Activated T-cell treated with anti-CD3 and anti-CD28 coated beads, Interleukin-2, amount 50 U/mL, for 72 hours (primary cell): ENCODE results near the gene FOXL1. TPM values are rescaled to one million over a fixed set of nuclear protein-coding genes. Genes with fewer than 3 reads are reported as not detected.
"Not testable (repeated sequence)": the region's sequence is repeated elsewhere in the genome, so short reads cannot be mapped to it uniquely, and the experiment has no call there.

Experiments
- ATAC-seq, 2 donors: fragments of 150-1000 bp; cut with Tn5 transposase; replicated peaks in 1 of 2; 2 replicates each; pipeline ENCODE4 v1.10.0; 2021; ENCODE audit warnings: moderate library complexity in 2 of 2, mild to moderate bottlenecking in 1 of 2
- DNase-seq, 2 donors: peaks; one replicate each; pipeline ENCODE4 v3.0.0; 2021 to 2022; ENCODE audit warnings: mixed read lengths in 1 of 2
- H3K27ac Mint-ChIP-seq: one replicate; pipeline ENCODE4 v1.8.0; 2022; ENCODE audit warnings: mild to moderate bottlenecking, moderate library complexity, mixed read lengths
- H3K27me3 Mint-ChIP-seq: one replicate; pipeline ENCODE4 v1.8.0; 2022; ENCODE audit warnings: low read depth, mixed read lengths
- H3K36me3 Mint-ChIP-seq, 2 donors: one replicate each; pipeline ENCODE4 v1.8.0; 2022; ENCODE audit warnings: mixed read lengths in 2 of 2, mild to moderate bottlenecking in 1 of 2; ENCODE audit not compliant: insufficient read depth in 2 of 2
- H3K4me1 Mint-ChIP-seq: one replicate; pipeline ENCODE4 v1.8.0; 2022; ENCODE audit warnings: low read depth, mixed read lengths
- H3K4me3 Mint-ChIP-seq, 2 donors: one replicate each; pipeline ENCODE4 v1.8.0; 2022; ENCODE audit warnings: mild to moderate bottlenecking in 2 of 2, mixed read lengths in 2 of 2, moderate library complexity in 2 of 2
- H3K9me3 Mint-ChIP-seq, 2 donors: one replicate each; pipeline ENCODE4 v1.8.0; 2022; ENCODE audit warnings: mixed read lengths in 2 of 2
- total RNA-seq, 2 donors: library from RNA; stranded (reverse); gene quantifications; one replicate each; pipeline ENCODE4 v1.2.3, GENCODE V29; 2022

The FOXL1 gene
- total RNA-seq, 2 donors from 2014 or later = 0.07 TPM; not detected in 1

- Mint-ChIP-seq H3K4me1 (no peaks in the 10 kb centered on the region), H3K36me3 (no peaks in the 10 kb centered on the region), H3K27ac (no peak overlapping the region), H3K9me3 (no peaks in the 10 kb centered on the region), H3K27me3 (peaks cover 26% of the 10 kb centered on the region), H3K4me3 (no peak overlapping the region)
- DNase-seq (no peak), ATAC-seq (no peak)
These were observed 6.7 kb downstream of the FOXL1 start for GRCh38 chr16:86584726-86585721.

DNA sequence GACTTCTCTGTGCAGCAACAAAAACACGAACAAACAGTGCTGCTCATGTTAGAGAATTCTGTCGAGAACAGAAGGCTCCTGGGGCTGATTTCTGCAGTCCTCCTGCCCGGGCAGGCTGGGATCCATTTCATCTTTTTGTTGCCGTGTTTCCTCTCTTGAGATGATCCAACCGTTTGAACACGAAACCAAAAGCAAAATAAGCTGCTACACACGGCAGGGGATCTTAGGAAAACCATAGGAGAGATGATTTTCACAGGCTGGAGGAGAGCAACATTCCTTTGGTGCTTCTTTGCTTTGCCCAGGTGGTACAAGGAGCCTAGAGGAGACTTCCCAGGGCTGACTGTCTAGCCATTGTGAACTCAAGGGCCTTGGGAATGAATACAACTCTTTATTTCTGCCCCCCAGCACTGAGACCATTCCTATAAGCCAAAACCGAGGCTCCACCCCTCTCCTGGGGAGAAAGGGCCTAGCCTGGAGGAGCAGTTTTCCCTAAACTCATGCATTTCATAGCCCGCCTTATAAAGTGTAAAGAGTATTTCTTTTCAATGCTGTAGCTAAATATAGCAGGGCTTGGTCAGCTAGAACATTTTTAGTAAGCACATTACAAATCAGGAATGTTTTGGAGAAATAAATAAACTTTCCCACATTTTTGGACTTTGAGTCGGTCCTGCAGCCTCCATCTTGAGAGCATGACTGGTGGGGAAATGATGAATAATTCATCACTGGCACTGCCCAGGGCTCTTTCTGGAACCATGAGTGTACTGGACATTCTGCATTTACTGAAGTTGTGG lies 7.7 kb downstream of the FOXL1 start:
- peaks cover 17% of the 10 kb centered on the region for H3K27me3 Mint-ChIP-seq
- DNase-seq = no peak
- H3K4me1 Mint-ChIP-seq = no peaks in the 10 kb centered on the region
- ATAC-seq = no peak
- H3K36me3 Mint-ChIP-seq = no peaks in the 10 kb centered on the region
- H3K9me3 Mint-ChIP-seq = no peaks in the 10 kb centered on the region
- no peak overlapping the region for H3K27ac Mint-ChIP-seq
- no peak overlapping the region for H3K4me3 Mint-ChIP-seq

DNA sequence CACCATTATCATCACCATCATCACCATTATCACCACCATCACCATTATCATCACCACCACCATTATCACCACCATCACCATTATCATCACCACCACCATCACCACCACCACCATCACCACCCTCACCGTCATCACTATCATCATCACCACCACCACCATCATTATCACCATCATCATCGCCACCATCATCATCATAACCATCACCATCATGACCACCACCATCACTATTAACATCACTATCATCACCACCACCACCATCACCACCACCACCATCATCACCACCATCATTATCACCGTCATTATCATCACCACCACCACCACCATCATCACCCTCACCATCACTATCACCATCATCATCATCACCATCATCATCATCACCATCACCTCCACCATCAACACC lies 9.1 kb downstream of the FOXL1 start:
- no peaks in the 10 kb centered on the region for H3K4me1 Mint-ChIP-seq
- no peaks in the 10 kb centered on the region for H3K36me3 Mint-ChIP-seq
- H3K27me3 Mint-ChIP-seq = peaks cover 13% of the 10 kb centered on the region
- H3K9me3 Mint-ChIP-seq = peaks cover 0 to 4% of the 10 kb centered on the region in 2 donors
- H3K4me3 Mint-ChIP-seq = no peak overlapping the region
- H3K27ac Mint-ChIP-seq = no peak overlapping the region
- ATAC-seq (no peak), DNase-seq (no peak)

DNA sequence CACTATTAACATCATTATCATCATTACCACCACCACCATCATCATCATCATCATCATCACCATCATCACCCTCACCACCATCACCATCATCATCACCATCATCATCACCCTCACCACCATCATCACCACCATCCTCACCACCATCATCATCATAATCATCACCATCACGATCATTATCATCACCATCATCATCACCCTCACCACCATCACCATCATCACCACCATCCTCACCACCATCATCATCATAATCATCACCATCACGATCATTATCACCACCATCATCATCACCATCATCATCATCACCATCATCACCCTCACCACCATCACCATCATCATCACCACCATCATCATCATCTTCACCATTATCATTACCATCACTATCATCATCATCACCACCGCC lies 9.6 kb downstream of the FOXL1 start:
- not testable (repeated sequence) for ATAC-seq, H3K27ac Mint-ChIP-seq, H3K4me3 Mint-ChIP-seq

DNA sequence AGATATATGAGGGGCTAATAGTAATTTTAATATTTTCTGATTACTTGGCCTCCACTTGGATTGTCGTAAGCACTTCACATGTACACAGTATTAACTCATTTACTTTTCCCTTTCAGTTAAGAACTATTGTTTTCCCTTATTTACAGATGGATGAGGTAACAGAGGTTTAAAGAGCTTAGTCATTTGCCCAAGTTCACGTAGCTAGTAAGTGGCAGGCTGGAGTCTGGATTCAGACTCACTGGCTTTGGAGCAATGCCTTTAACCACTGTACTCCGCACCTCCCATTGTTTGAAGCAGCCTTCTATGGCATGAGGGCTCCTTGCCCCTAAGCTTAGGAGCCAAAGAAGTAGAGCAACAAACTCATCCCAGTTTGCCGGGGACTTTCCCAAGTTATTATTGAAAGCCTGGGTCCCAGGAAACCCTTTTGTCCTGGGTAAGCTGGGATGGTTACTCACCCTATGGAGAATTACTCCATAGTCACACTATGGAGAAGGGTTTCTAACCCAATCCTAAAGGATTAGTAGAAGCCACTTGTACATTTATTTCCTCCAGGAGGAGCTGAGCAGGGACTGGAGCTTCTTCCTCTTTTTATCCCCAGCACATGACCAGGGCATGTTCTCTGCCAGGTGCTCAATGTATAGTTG lies 12.3 kb downstream of the FOXL1 start:
- no peak for ATAC-seq

More for the DNA sequence above, 9.6 kb downstream of the FOXL1 start:
- H3K36me3 Mint-ChIP-seq, H3K9me3 Mint-ChIP-seq, DNase-seq, H3K4me1 Mint-ChIP-seq: not testable (repeated sequence)
- peaks cover 14% of the 10 kb centered on the region for H3K27me3 Mint-ChIP-seq

GRCh38 chr16:86591270-86591669 lies 12.9 kb downstream of the FOXL1 start:
- Mint-ChIP-seq H3K4me3 (no peak overlapping the region), H3K4me1 (peaks cover 5% of the 10 kb centered on the region), H3K27me3 (peaks cover 26% of the 10 kb centered on the region), H3K27ac (no peak overlapping the region), H3K9me3 (peaks cover 0 to 4% of the 10 kb centered on the region in 2 donors), H3K36me3 (no peaks in the 10 kb centered on the region)
- ATAC-seq (no peak), DNase-seq (no peak)

More for the DNA sequence above, 12.3 kb downstream of the FOXL1 start:
- no peaks in the 10 kb centered on the region for H3K36me3 Mint-ChIP-seq
- H3K27ac Mint-ChIP-seq = no peak overlapping the region
- H3K27me3 Mint-ChIP-seq = peaks cover 26% of the 10 kb centered on the region
- DNase-seq = no peak
- peaks cover 5% of the 10 kb centered on the region for H3K4me1 Mint-ChIP-seq
- H3K4me3 Mint-ChIP-seq = no peak overlapping the region
- peaks cover 0 to 4% of the 10 kb centered on the region in 2 donors for H3K9me3 Mint-ChIP-seq

GRCh38 chr16:86593913-86594620 lies 15.7 kb downstream of the FOXL1 start:
- H3K4me1 Mint-ChIP-seq = peaks cover 9% of the 10 kb centered on the region
- ATAC-seq = no peak
- H3K27me3 Mint-ChIP-seq = peaks cover 38% of the 10 kb centered on the region
- no peak overlapping the region for H3K27ac Mint-ChIP-seq
- DNase-seq = no peak
- H3K9me3 Mint-ChIP-seq = peaks cover 0 to 4% of the 10 kb centered on the region in 2 donors
- H3K4me3 Mint-ChIP-seq = no peak overlapping the region
- no peaks in the 10 kb centered on the region for H3K36me3 Mint-ChIP-seq

GRCh38 chr16:86594721-86595120 lies 16.4 kb downstream of the FOXL1 start:
- no peak for DNase-seq
- Mint-ChIP-seq H3K36me3 (no peaks in the 10 kb centered on the region), H3K4me1 (peaks cover 13% of the 10 kb centered on the region), H3K4me3 (no peak overlapping the region), H3K27ac (no peak overlapping the region), H3K9me3 (peaks cover 0 to 4% of the 10 kb centered on the region in 2 donors), H3K27me3 (peaks cover 43% of the 10 kb centered on the region)
- ATAC-seq = no peak

DNA sequence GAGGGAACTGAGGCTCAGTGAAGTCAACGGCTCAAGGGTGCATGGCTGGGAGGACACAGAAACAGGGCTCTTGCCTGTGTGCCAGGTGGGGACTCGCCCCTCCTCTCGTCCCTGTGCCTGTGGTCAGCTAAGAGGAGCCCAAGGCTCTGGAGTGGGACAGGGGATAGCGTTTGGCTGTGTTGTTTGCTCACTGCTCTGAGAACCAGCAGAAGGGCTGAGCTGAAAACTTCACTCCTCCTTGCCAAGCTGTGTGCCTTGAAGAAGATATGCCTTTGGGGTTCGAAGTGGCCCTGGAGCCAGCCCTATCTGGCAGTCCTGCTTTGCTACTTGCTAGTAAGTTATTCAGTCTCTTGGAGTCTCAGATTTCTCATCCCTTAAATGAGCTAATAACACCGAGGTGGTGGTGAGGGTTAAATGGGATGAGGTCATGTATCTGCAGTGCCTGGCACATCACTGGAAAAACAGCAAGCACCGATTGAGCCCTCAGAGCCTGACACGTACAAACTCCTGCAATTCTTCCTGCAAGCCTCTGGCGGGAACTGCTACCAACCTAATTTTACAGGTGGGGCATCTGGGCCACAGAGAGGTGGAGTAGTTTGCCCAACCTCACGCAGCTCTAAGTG lies 17.7 kb downstream of the FOXL1 start:
- no peak for DNase-seq
- ATAC-seq = no peak
- Mint-ChIP-seq H3K9me3 (peaks cover 0 to 4% of the 10 kb centered on the region in 2 donors), H3K27me3 (peaks cover 49% of the 10 kb centered on the region), H3K36me3 (no peaks in the 10 kb centered on the region), H3K27ac (no peak overlapping the region), H3K4me1 (peaks cover 13% of the 10 kb centered on the region), H3K4me3 (no peak overlapping the region)

DNA sequence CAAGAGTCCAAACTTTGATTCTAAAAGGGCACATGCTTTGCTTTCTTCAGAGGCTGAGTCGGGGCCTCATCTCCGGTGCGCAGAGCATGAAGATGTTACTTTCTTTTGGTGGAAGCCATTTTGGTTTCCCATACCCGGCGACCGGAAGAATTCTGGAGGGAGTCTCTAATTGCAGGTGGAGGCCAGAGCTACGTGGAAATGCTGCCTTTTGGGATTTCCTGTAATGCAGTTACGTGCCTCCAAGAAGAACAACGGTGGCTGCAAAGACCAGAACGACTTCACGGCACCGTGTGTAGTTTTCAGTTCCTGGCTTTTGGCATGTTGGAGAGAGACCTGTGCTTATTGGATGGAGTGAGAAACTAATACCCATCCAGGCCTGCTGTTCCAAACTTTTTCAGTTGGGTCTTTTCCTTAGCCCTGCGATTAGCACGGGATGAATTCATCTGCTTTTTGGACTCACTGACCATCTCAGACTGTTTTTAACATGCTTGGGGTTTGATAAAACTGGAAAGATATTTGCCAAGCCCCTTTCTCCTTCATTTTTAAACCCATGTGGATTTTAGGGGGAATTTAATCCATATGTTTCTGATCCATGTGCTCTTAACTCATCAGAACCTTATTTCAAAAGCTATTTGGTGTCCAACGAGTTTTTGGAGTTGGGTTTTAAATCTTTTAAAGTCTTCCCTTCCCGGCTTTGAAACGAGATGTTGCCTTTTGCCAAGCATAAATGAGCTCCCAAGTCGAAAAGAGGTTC lies 19.0 kb downstream of the FOXL1 start:
- Mint-ChIP-seq H3K27me3 (peaks cover 51% of the 10 kb centered on the region), H3K36me3 (no peaks in the 10 kb centered on the region), H3K4me1 (peaks cover 13% of the 10 kb centered on the region), H3K27ac (no peak overlapping the region), H3K9me3 (no peaks in the 10 kb centered on the region), H3K4me3 (no peak overlapping the region)
- DNase-seq (no peak), ATAC-seq (no peak)

GRCh38 chr16:86597880-86598606 lies 19.7 kb downstream of the FOXL1 start:
- peaks cover 49% of the 10 kb centered on the region for H3K27me3 Mint-ChIP-seq
- no peaks in the 10 kb centered on the region for H3K36me3 Mint-ChIP-seq
- peaks cover 13% of the 10 kb centered on the region for H3K4me1 Mint-ChIP-seq
- no peak overlapping the region for H3K4me3 Mint-ChIP-seq
- no peaks in the 10 kb centered on the region for H3K9me3 Mint-ChIP-seq
- DNase-seq = no peak
- no peak overlapping the region for H3K27ac Mint-ChIP-seq
- ATAC-seq = no peak
